A549 (cell line): ENCODE data around the gene THRAP3.
"Not testable (repeated sequence)": the region's sequence is repeated elsewhere in the genome, so short reads cannot be mapped to it uniquely, and the experiment has no call there.

Source experiments
- BHLHE40 ChIP-seq: IDR thresholded peaks from 2 replicates; pipeline ENCODE4 v1.6.1; 2012; ENCODE audit warnings: low read depth, low read length, inconsistent platforms
- CHD4 ChIP-seq: fragments of 200-600 bp; sonication (generic); IDR thresholded peaks from 2 replicates; pipeline ENCODE4 v1.6.1; 2016; ENCODE audit warnings: antibody characterized with exemption, mild to moderate bottlenecking, borderline replicate concordance
- HES2 ChIP-seq: fragments of >200 bp; sonication (Bioruptor Twin); formaldehyde crosslinking; IDR thresholded peaks from 2 replicates; pipeline ENCODE4 v1.6.1; 2016
- POLR2A ChIP-seq: IDR thresholded peaks from 2 replicates; pipeline ENCODE4 v1.6.1; 2012; ENCODE audit warnings: mild to moderate bottlenecking, low read length
- POLR2AphosphoS2 ChIP-seq: conservative IDR thresholded peaks from 2 replicates; pipeline ENCODE4 v1.6.1; 2012; ENCODE audit warnings: low read length, improper control_type of control experiment, inconsistent platforms
- REST ChIP-seq: fragments of 200-600 bp; sonication (generic); IDR thresholded peaks from 2 replicates; pipeline ENCODE4 v1.6.1; 2016; ENCODE audit warnings: antibody characterized with exemption, mild to moderate bottlenecking, moderate library complexity
- RFX5 ChIP-seq: fragments of 450-650 bp; IDR thresholded peaks from 2 replicates; pipeline ENCODE4 v1.7.1; 2014; ENCODE audit warnings: antibody characterized with exemption, mild to moderate bottlenecking, moderate library complexity
- TF ChIP-seq, protein P1 (sequence below): fragments of >200 bp; sonication (Bioruptor Twin); formaldehyde crosslinking; IDR thresholded peaks from 3 replicates; pipeline ENCODE4 v1.5.1; 2016

DNA sequence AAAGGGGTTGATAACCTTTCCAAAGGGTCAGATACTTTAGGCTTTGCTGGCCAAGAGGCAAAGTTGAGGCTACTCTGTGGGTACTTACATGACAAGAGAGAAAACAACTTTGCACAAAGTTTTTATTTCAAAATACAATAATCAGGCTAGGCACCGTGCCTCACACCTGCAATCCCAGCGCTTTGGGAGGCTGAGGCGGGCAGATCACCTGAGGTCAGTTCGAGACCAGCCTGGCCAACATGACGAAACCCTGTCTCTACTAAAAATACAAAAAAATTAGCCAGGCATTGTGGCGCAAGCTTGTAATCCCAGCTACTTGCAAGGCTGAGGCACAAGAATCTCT is 28.2 kb downstream of the THRAP3 start:
- TF ChIP-seq, protein P1, sequence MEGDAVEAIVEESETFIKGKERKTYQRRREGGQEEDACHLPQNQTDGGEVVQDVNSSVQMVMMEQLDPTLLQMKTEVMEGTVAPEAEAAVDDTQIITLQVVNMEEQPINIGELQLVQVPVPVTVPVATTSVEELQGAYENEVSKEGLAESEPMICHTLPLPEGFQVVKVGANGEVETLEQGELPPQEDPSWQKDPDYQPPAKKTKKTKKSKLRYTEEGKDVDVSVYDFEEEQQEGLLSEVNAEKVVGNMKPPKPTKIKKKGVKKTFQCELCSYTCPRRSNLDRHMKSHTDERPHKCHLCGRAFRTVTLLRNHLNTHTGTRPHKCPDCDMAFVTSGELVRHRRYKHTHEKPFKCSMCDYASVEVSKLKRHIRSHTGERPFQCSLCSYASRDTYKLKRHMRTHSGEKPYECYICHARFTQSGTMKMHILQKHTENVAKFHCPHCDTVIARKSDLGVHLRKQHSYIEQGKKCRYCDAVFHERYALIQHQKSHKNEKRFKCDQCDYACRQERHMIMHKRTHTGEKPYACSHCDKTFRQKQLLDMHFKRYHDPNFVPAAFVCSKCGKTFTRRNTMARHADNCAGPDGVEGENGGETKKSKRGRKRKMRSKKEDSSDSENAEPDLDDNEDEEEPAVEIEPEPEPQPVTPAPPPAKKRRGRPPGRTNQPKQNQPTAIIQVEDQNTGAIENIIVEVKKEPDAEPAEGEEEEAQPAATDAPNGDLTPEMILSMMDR = not testable (repeated sequence)
- not testable (repeated sequence) for TF ChIP-seq BHLHE40, CHD4, REST, HES2, RFX5, POLR2AphosphoS2, POLR2A
